ENCODE measurements around the gene RAB3D. TPM values are rescaled to one million over a fixed set of nuclear protein-coding genes. Genes with fewer than 3 reads are reported as not detected.
"Not testable (repeated sequence)": the region's sequence is repeated elsewhere in the genome, so short reads cannot be mapped to it uniquely, and the experiment has no call there.

RAB3D gene
- total and polyA plus RNA-seq, 2 donors (not counting 1 experiment from before 2014, with no cell fraction given) = 11.5 to 20.0 TPM

GRCh38 chr19:11322269-11323024 is 17.0 kb downstream of the RAB3D start:
- H3K9me3 ChIP-seq (ENCODE audit: control insufficient read depth, insufficient read depth, low read depth, low read length) = no peaks in the 10 kb centered on the region
- no peaks in the 10 kb centered on the region for H3K36me3 ChIP-seq (ENCODE audit: control insufficient read depth, insufficient read depth, low read length)
- H3K79me2 ChIP-seq (ENCODE audit: control insufficient read depth, insufficient read depth, low read length) = no peaks in the 10 kb centered on the region
- H3K4me3 ChIP-seq (replicated peaks in 1 of 4; ENCODE audit: control extremely low read depth in 1 of 4, insufficient read depth in 1 of 4, low read depth in 3 of 4, low read length in 4 of 4) = no peak overlapping the region
- no peak overlapping the region for H3K27ac ChIP-seq (ENCODE audit: insufficient read depth, low read length)
- no peak overlapping the region for H2AFZ ChIP-seq (ENCODE audit: low read length)
- H3K9ac ChIP-seq (ENCODE audit: insufficient read depth, low read length) = no peak overlapping the region
- no peak overlapping the region for H3K4me2 ChIP-seq (ENCODE audit: extremely low read depth, insufficient read depth, low read length)
- H3K27me3 ChIP-seq (ENCODE audit: control insufficient read depth, insufficient read depth, low read length) = no peaks in the 10 kb centered on the region
- TF ChIP-seq EZH2 (IDR thresholded peaks at IDR 0.05; ENCODE audit: low read length, missing control alignments) = no peak
- TF ChIP-seq CTCF (conservative IDR thresholded peaks at IDR 0.05 in 1 of 2, IDR thresholded peaks at IDR 0.05 in 1 of 2; ENCODE audit: low read depth in 1 of 2, low read length in 2 of 2) = no peak
- H4K20me1 ChIP-seq (ENCODE audit: control insufficient read depth, extremely low read depth, insufficient read depth, low read length) = no peaks in the 10 kb centered on the region
- DNase-seq (ENCODE audit: low read depth in 2 of 2) = no peak
- H3K4me1 ChIP-seq (ENCODE audit: control insufficient read depth, extremely low read depth, insufficient read depth, low read length) = peaks cover 14% of the 10 kb centered on the region

GRCh38 chr19:11321191-11322126 is 18.0 kb downstream of the RAB3D start:
- Histone ChIP-seq H3K9me3 (ENCODE audit: control insufficient read depth, insufficient read depth, low read depth, low read length) (no peaks in the 10 kb centered on the region), H3K4me1 (ENCODE audit: control insufficient read depth, extremely low read depth, insufficient read depth, low read length) (peaks cover 14% of the 10 kb centered on the region), H3K9ac (ENCODE audit: insufficient read depth, low read length) (no peak overlapping the region), H4K20me1 (ENCODE audit: control insufficient read depth, extremely low read depth, insufficient read depth, low read length) (no peaks in the 10 kb centered on the region), H3K27me3 (ENCODE audit: control insufficient read depth, insufficient read depth, low read length) (no peaks in the 10 kb centered on the region), H2AFZ (ENCODE audit: low read length) (no peak overlapping the region), H3K79me2 (ENCODE audit: control insufficient read depth, insufficient read depth, low read length) (no peaks in the 10 kb centered on the region), H3K27ac (ENCODE audit: insufficient read depth, low read length) (no peak overlapping the region), H3K4me2 (ENCODE audit: extremely low read depth, insufficient read depth, low read length) (no peak overlapping the region), H3K4me3 (replicated peaks in 1 of 4; ENCODE audit: control extremely low read depth in 1 of 4, insufficient read depth in 1 of 4, low read depth in 3 of 4, low read length in 4 of 4) (no peak overlapping the region), H3K36me3 (ENCODE audit: control insufficient read depth, insufficient read depth, low read length) (no peaks in the 10 kb centered on the region)
- no peak for DNase-seq (ENCODE audit: low read depth in 2 of 2)
- TF ChIP-seq CTCF (conservative IDR thresholded peaks at IDR 0.05 in 1 of 2, IDR thresholded peaks at IDR 0.05 in 1 of 2; ENCODE audit: low read depth in 1 of 2, low read length in 2 of 2) = no peak
- no peak for TF ChIP-seq EZH2 (IDR thresholded peaks at IDR 0.05; ENCODE audit: low read length, missing control alignments)

GRCh38 chr19:11320278-11320995 is 19.0 kb downstream of the RAB3D start:
- H3K4me2 ChIP-seq (ENCODE audit: extremely low read depth, insufficient read depth, low read length); DNase-seq (ENCODE audit: low read depth in 2 of 2); H3K79me2 ChIP-seq (ENCODE audit: control insufficient read depth, insufficient read depth, low read length); H3K27ac ChIP-seq (ENCODE audit: insufficient read depth, low read length); H4K20me1 ChIP-seq (ENCODE audit: control insufficient read depth, extremely low read depth, insufficient read depth, low read length); H3K9me3 ChIP-seq (ENCODE audit: control insufficient read depth, insufficient read depth, low read depth, low read length); H2AFZ ChIP-seq (ENCODE audit: low read length); H3K27me3 ChIP-seq (ENCODE audit: control insufficient read depth, insufficient read depth, low read length); H3K36me3 ChIP-seq (ENCODE audit: control insufficient read depth, insufficient read depth, low read length); H3K9ac ChIP-seq (ENCODE audit: insufficient read depth, low read length); H3K4me3 ChIP-seq (replicated peaks in 1 of 4; ENCODE audit: control extremely low read depth in 1 of 4, insufficient read depth in 1 of 4, low read depth in 3 of 4, low read length in 4 of 4): not testable (repeated sequence)
- H3K4me1 ChIP-seq (ENCODE audit: control insufficient read depth, extremely low read depth, insufficient read depth, low read length) = peaks cover 14% of the 10 kb centered on the region
